Endothelial cell of umbilical vein (primary cell): ENCODE data around the gene SHKBP1.
"Not testable (repeated sequence)": the region's sequence is repeated elsewhere in the genome, so short reads cannot be mapped to it uniquely, and the experiment has no call there.

ENCODE experiments used
- EZH2 ChIP-seq: IDR thresholded peaks from 2 replicates; pipeline ENCODE4 v1.6.1; 2012; ENCODE audit warnings: borderline replicate concordance, low read depth, mild to moderate bottlenecking, moderate library complexity, low read length, inconsistent platforms; ENCODE audit not compliant: severe bottlenecking
- FOS ChIP-seq: IDR thresholded peaks from 2 replicates; pipeline ENCODE4 v1.6.1; 2011; ENCODE audit warnings: mild to moderate bottlenecking, low read length, moderate library complexity, borderline replicate concordance; ENCODE audit not compliant: insufficient read depth
- GATA2 ChIP-seq: IDR thresholded peaks from 2 replicates; pipeline ENCODE4 v1.7.0; 2011; ENCODE audit warnings: low read depth, mild to moderate bottlenecking, moderate library complexity, mixed read lengths, low read length; ENCODE audit not compliant: insufficient read length, insufficient read depth
- MYC ChIP-seq: IDR thresholded peaks from one replicate; pipeline ENCODE4 v1.6.1; 2011; ENCODE audit warnings: mild to moderate bottlenecking, low read depth, low read length
- POLR2A ChIP-seq: IDR thresholded peaks from 2 replicates; pipeline ENCODE4 v1.6.1; 2012; ENCODE audit warnings: low read depth, mild to moderate bottlenecking, control low read depth, low read length
- POLR2AphosphoS5 ChIP-seq: IDR thresholded peaks from 2 replicates; pipeline ENCODE4 v1.6.1; 2012; ENCODE audit warnings: low read depth, mild to moderate bottlenecking, control low read depth, low read length, moderate library complexity; ENCODE audit not compliant: insufficient read depth
- TF ChIP-seq, protein P1 (sequence below), 2 donors: IDR thresholded peaks; 1 replicate in 1 of 2; 2 replicates in 1 of 2; pipeline ENCODE4 v1.5.1; 2011; ENCODE audit warnings: low read length in 2 of 2, mild to moderate bottlenecking in 2 of 2, moderate library complexity in 2 of 2, control low read depth in 1 of 2, inconsistent platforms in 1 of 2, low read depth in 1 of 2; ENCODE audit not compliant: insufficient read depth in 1 of 2; ENCODE audit errors: extremely low read depth in 1 of 2
- TF ChIP-seq, protein P2 (sequence below): IDR thresholded peaks from 2 replicates; pipeline ENCODE4 v1.6.1; 2011; ENCODE audit not compliant: insufficient read depth, insufficient read length

DNA sequence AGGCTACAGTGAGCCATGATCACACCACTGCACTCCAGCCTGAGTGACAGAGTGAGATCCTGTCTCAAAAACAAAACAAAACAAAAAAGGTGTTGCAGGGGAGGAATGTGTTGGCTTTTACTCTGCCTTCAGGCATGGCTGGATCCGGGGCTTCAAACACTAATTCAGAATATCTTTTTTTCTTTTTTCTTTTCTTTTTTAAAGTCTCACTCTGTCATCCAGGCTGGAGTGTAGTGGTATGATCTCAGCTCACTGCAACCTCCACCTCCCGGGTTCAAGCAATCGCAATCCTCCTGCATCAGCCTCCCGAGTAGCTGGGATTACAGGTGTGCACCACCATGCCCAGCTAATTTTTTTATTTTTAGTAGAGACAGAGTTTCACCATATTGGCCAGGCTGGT lies 15.1 kb downstream of the SHKBP1 start:
- TF ChIP-seq, protein P1, sequence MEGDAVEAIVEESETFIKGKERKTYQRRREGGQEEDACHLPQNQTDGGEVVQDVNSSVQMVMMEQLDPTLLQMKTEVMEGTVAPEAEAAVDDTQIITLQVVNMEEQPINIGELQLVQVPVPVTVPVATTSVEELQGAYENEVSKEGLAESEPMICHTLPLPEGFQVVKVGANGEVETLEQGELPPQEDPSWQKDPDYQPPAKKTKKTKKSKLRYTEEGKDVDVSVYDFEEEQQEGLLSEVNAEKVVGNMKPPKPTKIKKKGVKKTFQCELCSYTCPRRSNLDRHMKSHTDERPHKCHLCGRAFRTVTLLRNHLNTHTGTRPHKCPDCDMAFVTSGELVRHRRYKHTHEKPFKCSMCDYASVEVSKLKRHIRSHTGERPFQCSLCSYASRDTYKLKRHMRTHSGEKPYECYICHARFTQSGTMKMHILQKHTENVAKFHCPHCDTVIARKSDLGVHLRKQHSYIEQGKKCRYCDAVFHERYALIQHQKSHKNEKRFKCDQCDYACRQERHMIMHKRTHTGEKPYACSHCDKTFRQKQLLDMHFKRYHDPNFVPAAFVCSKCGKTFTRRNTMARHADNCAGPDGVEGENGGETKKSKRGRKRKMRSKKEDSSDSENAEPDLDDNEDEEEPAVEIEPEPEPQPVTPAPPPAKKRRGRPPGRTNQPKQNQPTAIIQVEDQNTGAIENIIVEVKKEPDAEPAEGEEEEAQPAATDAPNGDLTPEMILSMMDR (IDR thresholded peaks at IDR 0.05; ENCODE audit: extremely low read depth in 1 of 2, insufficient read depth in 1 of 2, low read depth in 1 of 2, low read length in 2 of 2): not testable (repeated sequence)
- TF ChIP-seq POLR2AphosphoS5, POLR2A, GATA2, FOS, EZH2, MYC: not testable (repeated sequence)
- TF ChIP-seq, protein P2, sequence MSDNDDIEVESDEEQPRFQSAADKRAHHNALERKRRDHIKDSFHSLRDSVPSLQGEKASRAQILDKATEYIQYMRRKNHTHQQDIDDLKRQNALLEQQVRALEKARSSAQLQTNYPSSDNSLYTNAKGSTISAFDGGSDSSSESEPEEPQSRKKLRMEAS: not testable (repeated sequence)
